Retinal pigment epithelial cell (primary cell): ENCODE results near the gene NTNG2.

Source experiments
- DNase-seq: peaks from one replicate; pipeline ENCODE4 v3.0.0-alpha.2; 2010; ENCODE audit warnings: low read depth
- H3K4me3 ChIP-seq: 2 replicates; pipeline ENCODE4 v1.5.1; 2011; ENCODE audit warnings: mild to moderate bottlenecking, low read length, control low read depth, moderate library complexity
- TF ChIP-seq, protein P1 (sequence below): conservative IDR thresholded peaks from 2 replicates; pipeline ENCODE4 v1.5.1; 2011; ENCODE audit warnings: low read depth, low read length, control low read depth, inconsistent platforms

Gene NTNG2

GRCh38 chr9:132147331-132147730 lies 14.5 kb upstream of the NTNG2 start:
- TF ChIP-seq, protein P1, sequence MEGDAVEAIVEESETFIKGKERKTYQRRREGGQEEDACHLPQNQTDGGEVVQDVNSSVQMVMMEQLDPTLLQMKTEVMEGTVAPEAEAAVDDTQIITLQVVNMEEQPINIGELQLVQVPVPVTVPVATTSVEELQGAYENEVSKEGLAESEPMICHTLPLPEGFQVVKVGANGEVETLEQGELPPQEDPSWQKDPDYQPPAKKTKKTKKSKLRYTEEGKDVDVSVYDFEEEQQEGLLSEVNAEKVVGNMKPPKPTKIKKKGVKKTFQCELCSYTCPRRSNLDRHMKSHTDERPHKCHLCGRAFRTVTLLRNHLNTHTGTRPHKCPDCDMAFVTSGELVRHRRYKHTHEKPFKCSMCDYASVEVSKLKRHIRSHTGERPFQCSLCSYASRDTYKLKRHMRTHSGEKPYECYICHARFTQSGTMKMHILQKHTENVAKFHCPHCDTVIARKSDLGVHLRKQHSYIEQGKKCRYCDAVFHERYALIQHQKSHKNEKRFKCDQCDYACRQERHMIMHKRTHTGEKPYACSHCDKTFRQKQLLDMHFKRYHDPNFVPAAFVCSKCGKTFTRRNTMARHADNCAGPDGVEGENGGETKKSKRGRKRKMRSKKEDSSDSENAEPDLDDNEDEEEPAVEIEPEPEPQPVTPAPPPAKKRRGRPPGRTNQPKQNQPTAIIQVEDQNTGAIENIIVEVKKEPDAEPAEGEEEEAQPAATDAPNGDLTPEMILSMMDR = no peak
- DNase-seq = no peak
- H3K4me3 ChIP-seq = no peak overlapping the region

DNA sequence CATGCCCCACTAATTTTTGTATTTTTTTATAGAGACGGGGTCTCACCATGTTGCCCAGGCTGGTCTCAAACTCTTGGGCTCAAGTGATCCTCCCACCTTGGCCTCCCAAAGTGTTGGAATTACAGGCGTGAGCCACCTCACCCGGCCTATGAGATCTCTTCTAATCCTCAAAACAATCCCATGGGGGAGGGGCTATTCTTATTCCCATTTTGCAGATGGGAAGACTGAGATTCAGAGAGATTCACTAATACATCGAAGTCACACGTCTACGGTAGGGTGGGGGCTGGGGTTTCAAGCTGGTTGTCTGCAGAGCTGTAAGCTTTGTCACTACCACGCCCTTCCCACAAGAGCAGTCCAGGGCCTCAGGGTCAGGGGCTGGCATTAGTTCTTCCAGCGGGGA lies 14.0 kb upstream of the NTNG2 start:
- TF ChIP-seq, protein P1 = no peak
- no peak overlapping the region for H3K4me3 ChIP-seq
- no peak for DNase-seq

GRCh38 chr9:132150256-132150655 lies 11.6 kb upstream of the NTNG2 start:
- H3K4me3 ChIP-seq = no peak overlapping the region
- DNase-seq = no peak
- TF ChIP-seq, protein P1 = no peak

GRCh38 chr9:132151118-132151517 lies 10.7 kb upstream of the NTNG2 start:
- TF ChIP-seq, protein P1 = no peak
- no peak overlapping the region for H3K4me3 ChIP-seq
- no peak for DNase-seq

GRCh38 chr9:132152231-132152630 lies 9.6 kb upstream of the NTNG2 start:
- TF ChIP-seq, protein P1 = no peak
- H3K4me3 ChIP-seq = no peak overlapping the region
- DNase-seq = no peak

DNA sequence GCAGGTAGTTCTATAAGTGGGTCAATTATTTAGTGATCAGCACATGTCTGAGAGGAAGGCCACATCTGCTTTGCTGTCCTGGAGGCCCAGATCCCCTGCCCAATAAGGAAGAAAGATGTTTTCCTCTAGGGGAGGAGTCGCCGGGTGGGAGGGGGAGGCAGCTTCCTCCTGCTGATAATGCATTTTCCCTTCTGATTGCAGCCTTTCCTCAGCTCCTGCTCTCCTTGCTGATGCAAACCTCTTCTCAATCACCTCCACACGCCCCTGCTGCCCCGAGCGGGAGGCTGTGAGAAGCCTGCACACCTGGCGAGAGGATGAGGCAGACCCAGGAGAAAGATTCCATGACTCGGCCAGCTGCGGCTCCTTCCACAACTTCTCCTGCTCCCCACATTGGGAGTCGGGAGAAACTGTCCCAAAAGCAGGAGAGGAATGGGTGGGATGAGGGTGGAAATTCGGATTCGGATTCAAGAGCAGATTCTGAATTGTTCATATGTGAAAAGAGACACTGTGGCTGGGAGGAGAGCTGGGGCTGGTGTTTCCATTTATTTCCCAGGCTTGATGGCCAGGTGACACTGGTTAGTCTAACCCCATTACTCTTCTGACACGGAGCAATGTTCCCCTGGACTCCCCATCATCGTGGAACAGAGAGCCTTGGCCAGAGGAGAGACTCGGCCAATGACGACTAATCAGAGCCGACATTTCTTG lies 6.8 kb upstream of the NTNG2 start:
- no peak overlapping the region for H3K4me3 ChIP-seq
- TF ChIP-seq, protein P1 = no peak
- DNase-seq = no peak

DNA sequence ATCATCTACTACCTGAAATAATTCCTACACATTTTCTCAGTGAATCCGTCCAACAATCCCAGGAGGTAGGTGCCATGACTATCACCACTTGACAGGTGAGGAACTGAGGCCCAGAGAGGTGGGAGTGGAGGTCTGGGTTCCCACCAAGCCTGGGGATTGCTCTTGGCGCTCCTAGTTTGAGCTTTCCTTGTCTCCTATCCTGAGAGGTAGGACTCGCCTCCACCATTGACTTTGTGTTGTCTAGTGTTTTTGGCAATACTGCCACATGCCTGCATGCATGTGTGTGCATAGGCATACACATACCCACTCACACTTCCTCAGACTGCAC lies 6.3 kb upstream of the NTNG2 start:
- H3K4me3 ChIP-seq = no peak overlapping the region
- TF ChIP-seq, protein P1 = no peak
- DNase-seq = no peak
